Spleen (tissue), 7 donors: ENCODE measurements around the gene SH3RF1.

ENCODE experiments used
- CTCF ChIP-seq, 11 experiments: fragments of 200-600 bp in 7 of 11; fragments of 450-650 bp in 4 of 11; sonication (generic) in 4 of 11; IDR thresholded peaks in 8 of 11; conservative IDR thresholded peaks in 3 of 11; 1 replicate in 7 of 11; 2 replicates in 4 of 11; pipeline versions ENCODE4 v1.4.0 to v1.8.0; 2016 to 2021; ENCODE audit warnings: antibody characterized with exemption in 11 of 11, inconsistent platforms in 4 of 11, mild to moderate bottlenecking in 1 of 11
- POLR2A ChIP-seq, 3 donors: fragments of 450-650 bp; IDR thresholded peaks; one replicate each; pipeline ENCODE4 v1.5.1; 2017; ENCODE audit warnings: antibody characterized with exemption in 3 of 3, mild to moderate bottlenecking in 1 of 3
- donor health status: DM: no; HTN: no; CAD: no; lungs with moderate emphysema.
- donor health status: DM: no; HTN: no; CAD: no.
- donor health status: DM: no; HTN: no; CAD: no.

GRCh38 chr4:169114341-169114974, 156.3 kb downstream of the SH3RF1 start:
- TF ChIP-seq CTCF (IDR thresholded peaks at IDR 0.05 in 8 of 11, conservative IDR thresholded peaks at IDR 0.05 in 3 of 11) (no peak), POLR2A (IDR thresholded peaks at IDR 0.05) (no peak)
